GM21423 (cell line): ENCODE measurements around the gene SKAP1.

Experiments
- ATAC-seq: cut with Tn5 transposase; IDR thresholded peaks from one replicate; pipeline ENCODE4 v1.9.1; 2021; ENCODE audit warnings: mild to moderate bottlenecking, moderate library complexity; ENCODE audit not compliant: unreplicated experiment

Gene SKAP1

DNA sequence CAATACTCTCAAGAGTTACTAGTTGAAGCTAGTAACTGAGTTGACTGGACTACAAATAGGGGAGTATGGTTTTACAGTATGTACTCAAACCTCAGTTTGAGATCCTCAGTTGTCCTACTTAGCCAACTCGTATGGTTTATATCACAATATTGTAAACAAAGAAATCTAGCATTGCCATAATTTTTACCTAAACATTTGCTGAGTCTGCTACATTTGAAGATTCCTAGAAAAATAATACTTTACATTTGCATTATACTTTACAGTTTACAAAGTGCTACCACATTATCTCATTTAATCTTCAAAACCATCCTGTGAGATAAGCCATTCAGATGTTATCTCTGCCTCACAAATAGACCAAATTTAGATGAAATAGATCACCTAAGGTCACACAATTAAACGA is 345.1 kb downstream of the SKAP1 start:
- no peak for ATAC-seq
